Duodenal mucosa (tissue), 2 donors: Measurements from ENCODE around the gene SHISA2.

Experiments used
- H3K27ac ChIP-seq: one replicate; pipeline ENCODE4 v1.7.0; 2013; ENCODE audit warnings: low read depth, low read length
- H3K27me3 ChIP-seq, 2 donors: one replicate each; pipeline ENCODE4 v1.7.0; 2013; ENCODE audit warnings: low read length in 2 of 2, control low read depth in 1 of 2; ENCODE audit not compliant: insufficient read depth in 2 of 2, control insufficient read depth in 1 of 2
- H3K36me3 ChIP-seq, 2 donors: one replicate each; pipeline ENCODE4 v1.7.0; 2013; ENCODE audit warnings: low read length in 2 of 2, control low read depth in 1 of 2; ENCODE audit not compliant: insufficient read depth in 2 of 2, control insufficient read depth in 1 of 2
- H3K4me1 ChIP-seq, 2 donors: one replicate each; pipeline ENCODE4 v1.7.0; 2013; ENCODE audit warnings: low read length in 2 of 2, control low read depth in 1 of 2; ENCODE audit not compliant: insufficient read depth in 2 of 2, control insufficient read depth in 1 of 2
- H3K4me3 ChIP-seq, 2 donors: one replicate each; pipeline ENCODE4 v1.7.0; 2013; ENCODE audit warnings: low read length in 2 of 2, low read depth in 1 of 2
- H3K9ac ChIP-seq, 2 donors: one replicate each; pipeline ENCODE4 v1.7.0; 2013; ENCODE audit warnings: low read length in 2 of 2, low read depth in 1 of 2
- H3K9me3 ChIP-seq, 2 donors: one replicate each; pipeline ENCODE4 v1.7.0; 2013; ENCODE audit warnings: low read length in 2 of 2, control low read depth in 1 of 2; ENCODE audit not compliant: control insufficient read depth in 1 of 2

The SHISA2 gene

GRCh38 chr13:26021516-26021915 is 30.3 kb downstream of the SHISA2 start:
- Histone ChIP-seq H3K4me3 (no peak overlapping the region), H3K9ac (no peak overlapping the region), H3K9me3 (no peaks in the 10 kb centered on the region), H3K27me3 (no peaks in the 10 kb centered on the region), H3K36me3 (no peaks in the 10 kb centered on the region), H3K4me1 (no peaks in the 10 kb centered on the region), H3K27ac (no peak overlapping the region)

GRCh38 chr13:26020891-26021290 is 30.9 kb downstream of the SHISA2 start:
- H3K27ac ChIP-seq, result no peak overlapping the region
- no peak overlapping the region for H3K9ac ChIP-seq
- H3K27me3 ChIP-seq, result no peaks in the 10 kb centered on the region
- H3K4me3 ChIP-seq, result no peak overlapping the region
- no peaks in the 10 kb centered on the region for H3K9me3 ChIP-seq
- H3K36me3 ChIP-seq, result no peaks in the 10 kb centered on the region
- H3K4me1 ChIP-seq, result no peaks in the 10 kb centered on the region

GRCh38 chr13:26019881-26020870 is 31.6 kb downstream of the SHISA2 start:
- Histone ChIP-seq H3K9ac (no peak overlapping the region), H3K27ac (no peak overlapping the region), H3K4me1 (no peaks in the 10 kb centered on the region), H3K9me3 (no peaks in the 10 kb centered on the region), H3K27me3 (no peaks in the 10 kb centered on the region), H3K36me3 (no peaks in the 10 kb centered on the region), H3K4me3 (no peak overlapping the region)

GRCh38 chr13:26019251-26019650 is 32.6 kb downstream of the SHISA2 start:
- no peak overlapping the region for H3K4me3 ChIP-seq
- no peaks in the 10 kb centered on the region for H3K36me3 ChIP-seq
- H3K27me3 ChIP-seq, result no peaks in the 10 kb centered on the region
- H3K27ac ChIP-seq, result no peak overlapping the region
- H3K9me3 ChIP-seq, result no peaks in the 10 kb centered on the region
- H3K4me1 ChIP-seq, result no peaks in the 10 kb centered on the region
- H3K9ac ChIP-seq, result no peak overlapping the region

GRCh38 chr13:26017932-26018665 is 33.7 kb downstream of the SHISA2 start:
- Histone ChIP-seq H3K27me3 (no peaks in the 10 kb centered on the region), H3K4me1 (no peaks in the 10 kb centered on the region), H3K36me3 (no peaks in the 10 kb centered on the region), H3K9ac (no peak overlapping the region), H3K9me3 (no peaks in the 10 kb centered on the region), H3K4me3 (no peak overlapping the region), H3K27ac (no peak overlapping the region)

- H3K27ac ChIP-seq, result no peak overlapping the region
- H3K9ac ChIP-seq, result no peak overlapping the region
- H3K4me1 ChIP-seq, result no peaks in the 10 kb centered on the region
- H3K4me3 ChIP-seq, result no peak overlapping the region
- H3K36me3 ChIP-seq, result no peaks in the 10 kb centered on the region
- H3K27me3 ChIP-seq, result no peaks in the 10 kb centered on the region
- no peaks in the 10 kb centered on the region for H3K9me3 ChIP-seq
Measured at GRCh38 chr13:26017196-26017921, 34.5 kb downstream of the SHISA2 start.

GRCh38 chr13:26016189-26016588 is 35.6 kb downstream of the SHISA2 start:
- Histone ChIP-seq H3K4me1 (no peaks in the 10 kb centered on the region), H3K9ac (no peak overlapping the region), H3K27me3 (no peaks in the 10 kb centered on the region), H3K36me3 (no peaks in the 10 kb centered on the region), H3K9me3 (no peaks in the 10 kb centered on the region), H3K27ac (no peak overlapping the region), H3K4me3 (no peak overlapping the region)

- Histone ChIP-seq H3K27ac (no peak overlapping the region), H3K4me1 (no peaks in the 10 kb centered on the region), H3K27me3 (no peaks in the 10 kb centered on the region), H3K9me3 (no peaks in the 10 kb centered on the region), H3K9ac (no peak overlapping the region), H3K4me3 (no peak overlapping the region), H3K36me3 (no peaks in the 10 kb centered on the region)
Measured at GRCh38 chr13:26015271-26016125, 36.3 kb downstream of the SHISA2 start.

- Histone ChIP-seq H3K9me3 (no peaks in the 10 kb centered on the region), H3K36me3 (no peaks in the 10 kb centered on the region), H3K9ac (no peak overlapping the region), H3K27me3 (no peaks in the 10 kb centered on the region), H3K27ac (no peak overlapping the region), H3K4me3 (peak overlapping the region in 1 of 2 donors; percentile 16), H3K4me1 (no peaks in the 10 kb centered on the region)
Measured at GRCh38 chr13:26012995-26013394, 38.8 kb downstream of the SHISA2 start.
